Measurements from ENCODE around the gene TNFSF12. TPM values are rescaled to one million over a fixed set of nuclear protein-coding genes. Genes with fewer than 3 reads are reported as not detected.

Gene TNFSF12
- total RNA-seq, 1 experiment from 2014 or later: 15.2 TPM

GRCh38 chr17:7515911-7516610 lies 32.8 kb upstream of the TNFSF12 start:
- no peaks in the 10 kb centered on the region for H3K9me3 ChIP-seq (ENCODE audit: low read length)
- H3K4me1 ChIP-seq (ENCODE audit: insufficient read depth, low read length): no peaks in the 10 kb centered on the region
- no peaks in the 10 kb centered on the region for H3K9me2 ChIP-seq (replicated peaks; ENCODE audit: low read length)
- ChIA-PET POLR2A (ENCODE audit: unreplicated experiment) (no interaction called here), CTCF (no interaction called here)
- no peaks in the 10 kb centered on the region for H3K79me2 ChIP-seq (ENCODE audit: low read length)
- intact Hi-C loops (cut with micrococcal nuclease): no loop called here
- H3F3A ChIP-seq (ENCODE audit: low read length, unreplicated experiment): no peaks in the 10 kb centered on the region
- H3K27me3 ChIP-seq (ENCODE audit: low read length): no peaks in the 10 kb centered on the region
- no peak overlapping the region for H3K27ac ChIP-seq (ENCODE audit: low read length)
- no peak overlapping the region for H3K4me3 ChIP-seq (ENCODE audit: low read length)
- TF ChIP-seq, protein P1, sequence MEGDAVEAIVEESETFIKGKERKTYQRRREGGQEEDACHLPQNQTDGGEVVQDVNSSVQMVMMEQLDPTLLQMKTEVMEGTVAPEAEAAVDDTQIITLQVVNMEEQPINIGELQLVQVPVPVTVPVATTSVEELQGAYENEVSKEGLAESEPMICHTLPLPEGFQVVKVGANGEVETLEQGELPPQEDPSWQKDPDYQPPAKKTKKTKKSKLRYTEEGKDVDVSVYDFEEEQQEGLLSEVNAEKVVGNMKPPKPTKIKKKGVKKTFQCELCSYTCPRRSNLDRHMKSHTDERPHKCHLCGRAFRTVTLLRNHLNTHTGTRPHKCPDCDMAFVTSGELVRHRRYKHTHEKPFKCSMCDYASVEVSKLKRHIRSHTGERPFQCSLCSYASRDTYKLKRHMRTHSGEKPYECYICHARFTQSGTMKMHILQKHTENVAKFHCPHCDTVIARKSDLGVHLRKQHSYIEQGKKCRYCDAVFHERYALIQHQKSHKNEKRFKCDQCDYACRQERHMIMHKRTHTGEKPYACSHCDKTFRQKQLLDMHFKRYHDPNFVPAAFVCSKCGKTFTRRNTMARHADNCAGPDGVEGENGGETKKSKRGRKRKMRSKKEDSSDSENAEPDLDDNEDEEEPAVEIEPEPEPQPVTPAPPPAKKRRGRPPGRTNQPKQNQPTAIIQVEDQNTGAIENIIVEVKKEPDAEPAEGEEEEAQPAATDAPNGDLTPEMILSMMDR (conservative IDR thresholded peaks at IDR 0.05; ENCODE audit: low read depth, low read length): no peak
- TF ChIP-seq EZH2 (IDR thresholded peaks at IDR 0.05; ENCODE audit: low read length, unreplicated experiment): no peak
- TF ChIP-seq EZH2phosphoT487 (IDR thresholded peaks at IDR 0.05; ENCODE audit: borderline replicate concordance, low read length): no peak
- BruUV-seq (replicated peaks): no TSS peak
- H3K4me2 ChIP-seq (ENCODE audit: low read length): no peak overlapping the region
- no peak overlapping the region for H2AFZ ChIP-seq (ENCODE audit: low read length)
- no peak for DNase-seq
- no peaks in the 10 kb centered on the region for H4K20me1 ChIP-seq (ENCODE audit: low read length)
- H3K36me3 ChIP-seq (ENCODE audit: low read depth, low read length): peaks cover 9% of the 10 kb centered on the region
- ATAC-seq: no peak
- H3K9ac ChIP-seq (ENCODE audit: low read length): no peak overlapping the region

- Histone ChIP-seq H3K27ac (ENCODE audit: low read length) (no peak overlapping the region), H2AFZ (ENCODE audit: low read length) (no peak overlapping the region), H3K9me2 (replicated peaks; ENCODE audit: low read length) (no peaks in the 10 kb centered on the region), H3K9ac (ENCODE audit: low read length) (no peak overlapping the region), H3K4me3 (ENCODE audit: low read length) (no peak overlapping the region), H3K9me3 (ENCODE audit: low read length) (no peaks in the 10 kb centered on the region), H3K4me1 (ENCODE audit: insufficient read depth, low read length) (no peaks in the 10 kb centered on the region), H3K79me2 (ENCODE audit: low read length) (no peaks in the 10 kb centered on the region), H3K4me2 (ENCODE audit: low read length) (no peak overlapping the region), H4K20me1 (ENCODE audit: low read length) (no peaks in the 10 kb centered on the region), H3K27me3 (ENCODE audit: low read length) (no peaks in the 10 kb centered on the region), H3F3A (ENCODE audit: low read length, unreplicated experiment) (no peaks in the 10 kb centered on the region), H3K36me3 (ENCODE audit: low read depth, low read length) (no peaks in the 10 kb centered on the region)
- intact Hi-C loops (cut with micrococcal nuclease): no loop called here
- ATAC-seq: no peak
- ChIA-PET POLR2A (ENCODE audit: unreplicated experiment) (no interaction called here), CTCF (interaction anchor here (0.6 kb wide), 1 partner anchor 180 kb away, joined by 4 read pairs; no protein-coding TSS in a partner anchor)
- DNase-seq: peak; percentile 3
- TF ChIP-seq, protein P1 (conservative IDR thresholded peaks at IDR 0.05; ENCODE audit: low read depth, low read length): peak; percentile 47; the same call in 1 of the 2 replicates
- no peak for TF ChIP-seq EZH2 (IDR thresholded peaks at IDR 0.05; ENCODE audit: low read length, unreplicated experiment)
- BruUV-seq (replicated peaks): no TSS peak
These were observed 25.8 kb upstream of the TNFSF12 start for GRCh38 chr17:7523033-7523432.

DNA sequence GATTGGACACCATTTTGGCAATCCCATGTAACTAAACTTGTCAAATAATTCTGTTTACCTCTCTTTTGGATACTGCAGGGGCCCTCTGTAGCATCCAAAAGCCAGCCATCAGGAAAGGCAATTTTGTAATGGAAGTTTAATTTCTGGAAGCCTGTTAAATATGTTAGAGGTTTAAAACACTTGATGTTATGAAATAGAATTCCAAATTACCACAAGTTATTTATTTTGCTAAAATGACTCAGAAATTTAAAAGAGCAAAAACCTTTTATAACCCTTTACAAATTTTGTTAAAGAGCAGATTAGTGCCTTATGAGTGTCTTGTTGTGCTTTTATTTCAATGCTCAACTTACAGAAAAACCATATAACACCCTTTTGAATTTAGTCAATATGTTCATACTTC lies 20.0 kb upstream of the TNFSF12 start:
- BruUV-seq (replicated peaks): no TSS peak
- no peak overlapping the region for H2AFZ ChIP-seq (ENCODE audit: low read length)
- no peak for TF ChIP-seq EZH2 (IDR thresholded peaks at IDR 0.05; ENCODE audit: low read length, unreplicated experiment)
- TF ChIP-seq EZH2phosphoT487 (IDR thresholded peaks at IDR 0.05; ENCODE audit: borderline replicate concordance, low read length): no peak
- TF ChIP-seq, protein P1 (conservative IDR thresholded peaks at IDR 0.05; ENCODE audit: low read depth, low read length): no peak
- intact Hi-C loops (cut with micrococcal nuclease): no loop called here
- no peak overlapping the region for H3K4me3 ChIP-seq (ENCODE audit: low read length)
- ChIA-PET CTCF (no interaction called here), POLR2A (ENCODE audit: unreplicated experiment) (no interaction called here)
- no peaks in the 10 kb centered on the region for H3K27me3 ChIP-seq (ENCODE audit: low read length)
- H3F3A ChIP-seq (ENCODE audit: low read length, unreplicated experiment): no peaks in the 10 kb centered on the region
- no peaks in the 10 kb centered on the region for H3K79me2 ChIP-seq (ENCODE audit: low read length)
- H3K9ac ChIP-seq (ENCODE audit: low read length): no peak overlapping the region
- H3K9me3 ChIP-seq (ENCODE audit: low read length): no peaks in the 10 kb centered on the region
- no peaks in the 10 kb centered on the region for H3K36me3 ChIP-seq (ENCODE audit: low read depth, low read length)
- no peak for ATAC-seq
- H4K20me1 ChIP-seq (ENCODE audit: low read length): no peaks in the 10 kb centered on the region
- no peaks in the 10 kb centered on the region for H3K9me2 ChIP-seq (replicated peaks; ENCODE audit: low read length)
- no peak for DNase-seq
- no peak overlapping the region for H3K4me2 ChIP-seq (ENCODE audit: low read length)
- H3K4me1 ChIP-seq (ENCODE audit: insufficient read depth, low read length): no peaks in the 10 kb centered on the region
- H3K27ac ChIP-seq (ENCODE audit: low read length): no peak overlapping the region

Data from PC-3 (cell line).